Keratinocyte (primary cell): ENCODE data around the gene MARCHF11. TPM values are rescaled to one million over a fixed set of nuclear protein-coding genes. Genes with fewer than 3 reads are reported as not detected.

Experiments
- DNase-seq: peaks from one replicate; pipeline ENCODE4 v3.0.0-alpha.2; 2011; ENCODE audit warnings: low read depth, missing footprints, low spot score
- FAIRE-seq: peaks from 2 replicates; lab custom pipeline; 2011; peaks lifted over from hg19 to GRCh38; lab: Jason Lieb, UNC
- H2AFZ ChIP-seq: 2 replicates; pipeline ENCODE4 v1.6.0; 2012; ENCODE audit warnings: low read length, control low read depth, inconsistent platforms; ENCODE audit not compliant: control insufficient read depth
- H3K27ac ChIP-seq: 2 replicates; pipeline ENCODE4 v1.5.1; 2011; ENCODE audit warnings: low read length; ENCODE audit not compliant: control insufficient read depth, insufficient read depth
- H3K27me3 ChIP-seq: 3 replicates; pipeline ENCODE4 v1.6.0; 2011; ENCODE audit warnings: low read length; ENCODE audit not compliant: control insufficient read depth, insufficient read depth; ENCODE audit errors: extremely low read depth
- H3K36me3 ChIP-seq, 2 experiments: 2 replicates in 1 of 2; 3 replicates in 1 of 2; pipeline ENCODE4 v1.5.1; 2011; ENCODE audit warnings: low read length in 2 of 2, mild to moderate bottlenecking in 1 of 2; ENCODE audit not compliant: control insufficient read depth in 2 of 2, insufficient read depth in 2 of 2; ENCODE audit errors: extremely low read depth in 1 of 2
- H3K4me1 ChIP-seq: 3 replicates; pipeline ENCODE4 v1.5.1; 2011; ENCODE audit warnings: low read length; ENCODE audit not compliant: control insufficient read depth, insufficient read depth; ENCODE audit errors: extremely low read depth
- H3K4me2 ChIP-seq: 3 replicates; pipeline ENCODE4 v1.6.0; 2011; ENCODE audit warnings: low read depth, low read length; ENCODE audit not compliant: control insufficient read depth, insufficient read depth; ENCODE audit errors: extremely low read depth
- H3K4me3 ChIP-seq, 3 experiments: fragments of 200-600 bp in 1 of 3; sonication (generic) in 1 of 3; 2 replicates in 2 of 3; 3 replicates in 1 of 3; pipeline ENCODE4 v1.5.1; 2011 to 2016; ENCODE audit warnings: low read length in 3 of 3, mild to moderate bottlenecking in 3 of 3, control low read depth in 2 of 3, inconsistent platforms in 1 of 3, low read depth in 1 of 3, mixed read lengths in 1 of 3, mixed run types in 1 of 3, moderate library complexity in 1 of 3; ENCODE audit not compliant: control insufficient read depth in 2 of 3, insufficient read depth in 2 of 3; ENCODE audit errors: extremely low read depth in 1 of 3
- H3K79me2 ChIP-seq: 2 replicates; pipeline ENCODE4 v1.6.0; 2012; ENCODE audit warnings: low read length; ENCODE audit not compliant: control insufficient read depth, insufficient read depth
- H3K9ac ChIP-seq: 3 replicates; pipeline ENCODE4 v1.6.0; 2011; ENCODE audit warnings: low read length; ENCODE audit not compliant: control insufficient read depth, insufficient read depth; ENCODE audit errors: extremely low read depth
- H3K9me1 ChIP-seq: 3 replicates; pipeline ENCODE4 v1.6.0; 2011; ENCODE audit warnings: low read length; ENCODE audit not compliant: control insufficient read depth, insufficient read depth; ENCODE audit errors: extremely low read depth
- H3K9me3 ChIP-seq: 2 replicates; pipeline ENCODE4 v1.5.1; 2012; ENCODE audit warnings: low read depth, low read length; ENCODE audit not compliant: control insufficient read depth
- H4K20me1 ChIP-seq: 3 replicates; pipeline ENCODE4 v1.6.0; 2011; ENCODE audit warnings: low read length; ENCODE audit not compliant: control insufficient read depth, insufficient read depth; ENCODE audit errors: extremely low read depth
- EZH2 ChIP-seq: IDR thresholded peaks from one replicate; pipeline ENCODE4 v1.6.1; 2012; ENCODE audit warnings: inconsistent platforms, mild to moderate bottlenecking, low read length, moderate library complexity
- dilution Hi-C: fragments of 300-500 bp; cut with MboI; formaldehyde crosslinking; loops from one replicate; pipeline ENCODE4 v1.7.0; 2020; ENCODE audit warnings: low sequenced_read_pairs; ENCODE audit not compliant: extremely low pct_ligation_motif_present
- polyA plus RNA-seq, 5 experiments: library from polyadenylated mRNA; depleted of rRNA in 3 of 5; stranded (reverse) in 3 of 5; stranded (forward) in 1 of 5; unstranded in 1 of 5; fragments of >200 nt; gene quantifications; 1 replicate in 1 of 5; 2 replicates in 3 of 5; 3 replicates in 1 of 5; pipeline versions ENCODE4 v1.2.1 to v1.2.3, GENCODE V29; 2011 to 2012; ENCODE audit warnings: missing spikeins in 2 of 5, low read depth in 1 of 5, low replicate concordance in 1 of 5
- TF ChIP-seq, protein P1 (sequence below), 3 experiments: IDR thresholded peaks in 1 of 3; conservative IDR thresholded peaks in 1 of 3; optimal IDR thresholded peaks in 1 of 3; 2 replicates in 2 of 3; 3 replicates in 1 of 3; pipeline versions ENCODE3 to v1.5.1; 2011; ENCODE audit warnings: low read length in 3 of 3, mild to moderate bottlenecking in 3 of 3, moderate library complexity in 2 of 3, control low read depth in 1 of 3, inconsistent platforms in 1 of 3; ENCODE audit not compliant: insufficient read depth in 2 of 3; ENCODE audit errors: extremely low read depth in 1 of 3

Gene MARCHF11
- polyA plus RNA-seq, 1 donor (not counting 4 experiments of a cell fraction or from before 2014, with no cell fraction given) = 0.16 TPM

DNA sequence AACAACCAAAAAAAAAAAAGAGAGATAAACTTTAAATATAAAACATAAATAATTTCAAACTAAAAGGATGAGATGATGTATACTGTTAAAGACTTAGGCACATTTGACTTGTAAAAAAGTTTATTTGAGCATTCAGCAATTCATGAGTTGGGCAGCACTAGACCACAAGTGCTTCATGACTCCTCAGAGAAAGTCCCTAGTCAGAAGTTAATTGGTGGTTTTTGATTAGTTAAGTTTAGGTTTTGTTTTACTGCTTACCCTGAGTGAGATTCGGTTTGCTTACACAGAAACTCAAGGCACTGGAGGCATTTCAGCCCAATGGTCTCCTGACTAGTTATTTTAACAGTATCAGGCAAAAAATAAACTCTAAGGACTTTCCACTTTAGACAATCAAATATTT is 129.2 kb downstream of the MARCHF11 start:
- H3K4me1 ChIP-seq = no peaks in the 10 kb centered on the region
- no peak overlapping the region for H3K4me2 ChIP-seq
- H3K4me3 ChIP-seq = no peak overlapping the region
- H2AFZ ChIP-seq = no peak overlapping the region
- no peaks in the 10 kb centered on the region for H3K79me2 ChIP-seq
- H4K20me1 ChIP-seq = no peaks in the 10 kb centered on the region
- no peaks in the 10 kb centered on the region for H3K9me3 ChIP-seq
- TF ChIP-seq EZH2 = no peak
- TF ChIP-seq, protein P1, sequence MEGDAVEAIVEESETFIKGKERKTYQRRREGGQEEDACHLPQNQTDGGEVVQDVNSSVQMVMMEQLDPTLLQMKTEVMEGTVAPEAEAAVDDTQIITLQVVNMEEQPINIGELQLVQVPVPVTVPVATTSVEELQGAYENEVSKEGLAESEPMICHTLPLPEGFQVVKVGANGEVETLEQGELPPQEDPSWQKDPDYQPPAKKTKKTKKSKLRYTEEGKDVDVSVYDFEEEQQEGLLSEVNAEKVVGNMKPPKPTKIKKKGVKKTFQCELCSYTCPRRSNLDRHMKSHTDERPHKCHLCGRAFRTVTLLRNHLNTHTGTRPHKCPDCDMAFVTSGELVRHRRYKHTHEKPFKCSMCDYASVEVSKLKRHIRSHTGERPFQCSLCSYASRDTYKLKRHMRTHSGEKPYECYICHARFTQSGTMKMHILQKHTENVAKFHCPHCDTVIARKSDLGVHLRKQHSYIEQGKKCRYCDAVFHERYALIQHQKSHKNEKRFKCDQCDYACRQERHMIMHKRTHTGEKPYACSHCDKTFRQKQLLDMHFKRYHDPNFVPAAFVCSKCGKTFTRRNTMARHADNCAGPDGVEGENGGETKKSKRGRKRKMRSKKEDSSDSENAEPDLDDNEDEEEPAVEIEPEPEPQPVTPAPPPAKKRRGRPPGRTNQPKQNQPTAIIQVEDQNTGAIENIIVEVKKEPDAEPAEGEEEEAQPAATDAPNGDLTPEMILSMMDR (optimal IDR thresholded peaks at IDR 0.05 in 1 of 3, IDR thresholded peaks at IDR 0.05 in 1 of 3, conservative IDR thresholded peaks at IDR 0.05 in 1 of 3; ENCODE audit: extremely low read depth in 1 of 3, insufficient read depth in 2 of 3, low read length in 3 of 3) = no peak
- no peaks in the 10 kb centered on the region for H3K27me3 ChIP-seq
- no peak overlapping the region for H3K27ac ChIP-seq
- no peak overlapping the region for H3K9ac ChIP-seq
- H3K9me1 ChIP-seq = no peaks in the 10 kb centered on the region
- dilution Hi-C loops = no loop called here
- DNase-seq = no peak
- no peaks in the 10 kb centered on the region for H3K36me3 ChIP-seq
- no peak for FAIRE-seq

DNA sequence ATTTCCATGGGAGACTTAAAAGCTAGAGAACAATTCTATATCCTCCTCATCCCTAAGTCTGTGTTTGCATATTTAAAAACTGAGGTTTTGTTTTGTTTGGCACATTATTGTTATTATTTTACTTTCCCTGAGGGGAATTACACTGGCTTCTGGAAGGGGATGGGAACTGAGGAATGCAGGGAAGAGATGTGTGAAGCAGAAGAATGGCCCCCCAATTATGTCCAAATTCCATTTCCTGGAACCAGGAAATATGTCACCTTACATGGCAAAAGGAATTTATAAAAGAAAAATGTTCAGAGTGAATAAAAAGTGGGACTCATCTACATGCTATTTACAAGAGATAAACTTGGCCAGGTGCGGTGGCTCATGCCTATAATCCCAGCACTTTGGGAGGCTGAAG is 129.8 kb downstream of the MARCHF11 start:
- no peak for FAIRE-seq
- no peak overlapping the region for H3K9ac ChIP-seq

More for the DNA sequence above, 129.8 kb downstream of the MARCHF11 start:
- H3K9me3 ChIP-seq = no peaks in the 10 kb centered on the region
- H3K36me3 ChIP-seq = no peaks in the 10 kb centered on the region
- dilution Hi-C loops = no loop called here
- no peaks in the 10 kb centered on the region for H4K20me1 ChIP-seq
- no peaks in the 10 kb centered on the region for H3K79me2 ChIP-seq
- H3K4me2 ChIP-seq = no peak overlapping the region
- no peak for DNase-seq
- H3K9me1 ChIP-seq = no peaks in the 10 kb centered on the region
- no peaks in the 10 kb centered on the region for H3K27me3 ChIP-seq
- no peak overlapping the region for H3K27ac ChIP-seq
- no peak overlapping the region for H2AFZ ChIP-seq
- TF ChIP-seq, protein P1 (optimal IDR thresholded peaks at IDR 0.05 in 1 of 3, IDR thresholded peaks at IDR 0.05 in 1 of 3, conservative IDR thresholded peaks at IDR 0.05 in 1 of 3; ENCODE audit: extremely low read depth in 1 of 3, insufficient read depth in 2 of 3, low read length in 3 of 3) = no peak
- no peak for TF ChIP-seq EZH2
- H3K4me1 ChIP-seq = no peaks in the 10 kb centered on the region
- H3K4me3 ChIP-seq = no peak overlapping the region
